ENCODE measurements around the gene NIPA2.

Gene NIPA2

DNA sequence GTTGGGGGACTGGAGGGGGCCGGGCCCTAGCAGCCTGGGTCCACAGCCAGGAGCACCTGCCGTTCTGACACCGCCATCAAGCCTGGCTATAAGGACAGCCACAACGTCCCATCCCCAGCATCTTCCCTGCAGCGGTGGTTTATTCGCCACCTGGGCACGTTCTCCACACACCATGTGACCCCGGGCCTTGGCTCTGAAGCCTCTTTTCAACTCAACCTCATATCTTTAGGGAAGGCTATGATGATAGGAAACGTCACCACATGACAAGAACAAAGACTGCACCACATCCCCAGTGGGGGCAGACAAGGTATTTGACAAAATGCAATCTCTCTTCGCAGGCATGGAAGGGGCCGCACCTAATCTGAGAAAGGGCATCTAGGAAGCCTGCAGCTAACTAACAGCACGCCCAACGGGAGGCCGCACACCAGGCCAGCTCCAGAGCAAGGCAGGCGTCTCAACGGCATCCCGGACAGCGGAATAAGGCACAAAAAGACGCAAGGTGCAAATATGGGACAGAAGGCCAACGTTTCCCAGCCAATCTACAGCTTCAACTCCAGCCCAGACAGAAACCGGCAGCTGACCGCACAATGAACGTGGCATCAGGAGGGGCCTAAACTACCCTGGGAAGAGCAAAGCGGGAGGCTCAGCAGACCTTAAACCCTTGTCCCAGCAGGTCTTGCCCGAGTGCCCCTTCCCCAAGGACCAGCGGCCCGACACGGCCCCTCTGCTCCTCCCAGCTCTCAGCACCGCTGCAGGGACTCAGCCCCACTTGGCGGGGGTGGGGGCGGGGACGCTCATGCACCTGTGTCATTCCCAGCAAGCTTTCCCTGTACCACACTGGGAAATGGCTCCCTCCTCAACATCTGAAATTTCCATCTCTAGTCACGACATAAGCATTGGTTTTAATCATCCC lies 41.9 kb downstream of the NIPA2 start:
- DNase-seq: no peak

DNA sequence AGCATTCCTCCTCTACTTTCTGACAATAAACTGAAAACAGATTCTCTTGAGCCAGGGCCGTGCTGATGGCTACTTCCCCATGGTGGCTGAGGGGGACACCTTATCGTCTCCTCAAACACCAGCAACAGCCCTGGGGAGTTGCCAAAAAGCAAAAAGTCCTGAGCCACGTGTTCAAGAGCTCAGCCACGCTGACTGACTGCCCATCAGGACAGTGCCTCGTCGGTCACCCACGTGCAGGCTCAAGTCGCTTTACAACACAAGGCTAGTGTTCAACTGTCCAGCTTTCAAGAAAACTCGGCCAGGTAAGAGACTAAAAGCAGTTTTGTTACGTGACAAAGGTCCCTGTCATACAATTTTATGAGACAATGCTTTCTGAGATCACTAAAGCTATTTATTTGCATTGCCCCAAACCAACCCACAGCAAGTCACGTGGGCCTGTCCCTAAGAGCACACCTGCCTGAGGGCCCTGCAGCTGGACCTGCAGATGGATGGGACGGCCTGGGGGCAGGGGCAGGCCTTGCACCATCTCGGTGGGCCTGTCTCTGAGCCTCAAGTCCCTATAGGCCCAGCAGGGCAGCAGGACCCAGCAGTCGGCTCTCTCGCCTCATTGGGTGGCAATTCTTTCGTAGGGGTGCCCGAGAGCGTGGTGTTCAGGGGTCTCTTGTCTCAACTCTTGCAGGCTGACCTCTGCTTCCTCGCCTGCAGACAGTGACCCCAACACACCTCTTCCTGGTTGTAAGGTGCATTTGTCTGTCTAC lies 42.7 kb downstream of the NIPA2 start:
- DNase-seq: no peak

DNA sequence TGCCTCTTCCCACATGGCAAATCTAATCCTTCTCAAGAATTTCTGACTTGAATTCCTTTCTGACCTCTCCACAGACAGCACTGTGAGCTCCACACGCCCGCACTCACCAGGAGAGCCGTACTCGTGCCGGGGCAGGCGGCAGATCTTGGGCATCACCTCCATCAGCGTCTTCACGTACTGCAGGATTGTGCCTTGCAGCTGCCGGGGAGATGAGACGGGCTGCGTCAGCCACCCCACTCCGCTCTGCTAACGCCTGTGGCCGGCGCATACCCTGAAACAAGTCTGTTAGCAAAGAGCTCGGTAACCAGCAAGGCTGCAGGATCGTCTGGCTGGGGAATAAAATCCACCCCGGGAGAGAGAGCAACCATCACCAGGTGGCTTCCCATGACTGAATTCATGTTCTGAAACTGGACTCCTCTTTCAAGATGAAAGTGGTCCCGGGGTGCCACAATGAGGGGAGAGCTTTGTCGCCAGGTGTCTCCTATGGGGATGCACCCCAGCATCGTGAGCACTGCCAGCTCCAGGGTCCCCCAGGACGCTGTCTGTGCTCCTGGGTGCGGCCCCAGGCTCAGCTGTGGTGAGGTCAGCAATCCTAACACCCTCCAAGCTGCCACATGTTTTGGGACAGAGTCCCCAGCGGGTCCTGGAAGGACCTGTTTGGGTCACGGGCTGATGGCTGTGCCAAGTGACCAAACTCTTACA lies 43.4 kb downstream of the NIPA2 start:
- no peak for DNase-seq

DNA sequence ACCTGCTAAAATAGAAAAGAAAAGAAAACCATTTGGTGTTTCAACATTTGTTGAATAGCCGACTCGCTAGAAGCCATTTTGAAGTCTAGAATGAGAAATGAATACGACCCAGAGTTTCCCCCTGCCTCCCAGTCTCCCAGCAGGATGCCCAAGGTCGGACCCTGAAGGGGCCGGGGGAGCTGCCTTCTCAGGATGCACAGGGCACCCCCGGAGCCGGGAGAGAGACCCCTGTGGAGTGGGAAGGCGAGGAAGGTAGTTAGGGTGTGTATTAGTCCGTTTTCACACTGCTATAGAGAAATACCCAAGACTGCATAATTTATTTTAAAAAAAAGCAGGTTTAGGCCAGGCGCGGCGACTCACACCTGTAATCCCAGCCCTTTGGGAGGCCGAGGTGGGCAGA lies 44.7 kb downstream of the NIPA2 start:
- no peak for DNase-seq

DNA sequence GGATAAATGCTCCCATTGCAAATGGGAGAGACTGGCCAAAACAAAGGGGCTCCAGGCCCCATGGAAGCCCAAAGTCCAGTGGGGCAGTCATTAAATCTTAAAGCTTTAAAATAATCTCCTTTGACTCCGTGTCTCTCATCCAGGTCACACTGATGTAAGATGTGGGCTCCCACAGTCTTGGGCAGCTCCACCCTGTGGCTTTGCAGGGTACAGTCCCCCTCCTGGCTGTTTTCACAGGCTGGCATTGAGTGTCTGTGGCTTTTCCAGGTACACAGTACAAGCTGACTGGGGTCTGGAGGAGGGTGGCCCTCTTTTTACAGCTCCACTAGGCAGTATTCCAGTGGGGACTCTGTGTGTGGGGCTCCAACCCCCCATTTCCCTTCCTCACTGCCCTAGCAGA lies 45.9 kb downstream of the NIPA2 start:
- DNase-seq: no peak

DNA sequence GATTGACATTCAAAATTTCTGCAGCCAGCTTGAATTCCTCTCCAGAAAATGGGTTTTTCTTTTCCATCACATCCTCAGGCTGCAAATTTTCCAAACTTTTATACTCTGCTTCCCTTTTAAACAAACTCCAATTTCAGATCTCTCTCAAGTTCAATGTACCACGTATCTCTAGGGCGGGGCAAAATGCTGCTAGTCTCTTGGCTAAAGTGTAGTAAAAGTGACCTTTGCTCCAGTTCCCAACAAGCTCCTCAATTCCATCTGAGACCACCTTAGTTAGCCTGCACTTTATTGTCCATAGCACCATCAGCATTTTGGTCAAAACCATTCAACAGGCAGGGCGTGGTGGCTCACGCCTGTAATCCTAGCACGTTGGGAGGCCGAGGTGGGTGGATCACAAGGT lies 46.7 kb downstream of the NIPA2 start:
- DNase-seq: no peak

DNA sequence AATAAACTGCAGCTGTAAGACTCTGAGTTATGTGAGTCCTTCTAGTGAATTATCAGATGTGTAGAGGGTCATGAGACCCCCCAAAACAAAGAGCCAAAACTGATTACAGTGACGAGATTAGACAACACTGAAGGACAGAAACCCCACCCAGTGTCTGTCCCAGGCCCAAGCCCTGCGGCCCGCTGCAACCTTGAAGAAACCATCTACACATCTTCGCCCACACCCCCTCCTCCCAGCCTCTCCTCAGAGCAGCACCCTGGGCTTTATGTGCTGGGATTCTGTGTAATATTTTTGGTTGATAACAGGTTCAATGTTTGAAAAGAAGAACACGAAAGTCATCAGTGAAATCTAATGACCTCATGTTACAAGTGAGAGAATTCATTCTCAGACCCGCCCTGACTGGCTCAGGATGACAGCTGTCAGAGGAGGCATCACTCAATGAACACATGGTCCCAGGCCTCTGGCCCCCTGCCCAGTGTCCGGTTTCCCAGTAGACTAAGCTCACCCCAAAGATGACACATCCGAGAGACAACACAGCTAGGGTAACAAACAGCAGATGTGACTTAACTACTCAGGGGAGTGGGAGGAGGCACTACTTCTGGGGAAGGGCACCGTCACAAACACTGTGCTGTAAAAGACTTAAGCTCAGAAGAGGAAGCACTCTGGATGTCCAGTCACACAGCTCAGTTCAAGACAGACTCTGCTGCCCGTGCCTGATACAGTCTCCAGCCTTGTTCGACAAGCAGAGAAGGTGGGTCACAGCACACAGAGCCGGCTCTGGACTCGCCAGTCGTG lies 48.9 kb downstream of the NIPA2 start:
- no peak for DNase-seq

DNA sequence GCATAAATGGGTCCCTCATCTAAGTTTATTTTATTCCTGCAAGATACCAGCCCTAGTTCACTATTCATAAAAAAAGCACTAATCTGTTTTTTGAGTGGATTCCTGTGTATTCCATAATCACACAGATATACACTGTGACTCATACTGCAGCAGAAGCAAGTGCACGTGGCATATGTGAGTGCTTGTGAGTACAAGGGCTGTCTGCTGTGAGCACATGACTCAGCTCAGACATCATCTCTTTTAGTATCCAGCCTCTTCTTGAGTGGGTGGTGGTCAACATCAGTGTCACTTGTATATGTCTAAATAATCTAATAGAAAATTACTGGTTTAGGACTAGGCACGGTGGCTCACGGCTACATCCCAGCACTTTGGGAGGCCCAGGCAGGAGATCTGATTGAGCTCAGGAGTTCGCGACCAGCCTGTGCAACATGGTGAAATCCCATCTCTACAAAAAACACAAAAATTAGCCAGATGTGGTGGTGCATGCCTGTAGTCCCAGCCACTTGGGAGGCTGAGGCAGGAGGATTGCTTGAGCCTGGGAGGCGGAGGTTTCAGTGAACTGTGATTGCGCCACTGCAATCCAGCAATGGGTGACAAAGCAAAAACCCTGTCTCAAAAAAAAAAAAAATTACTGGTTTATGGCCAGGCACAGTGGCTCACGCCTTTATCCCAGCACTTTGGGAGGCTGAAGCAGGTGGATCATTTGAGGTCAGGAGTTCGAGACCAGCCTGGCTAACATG lies 49.8 kb downstream of the NIPA2 start:
- no peak for DNase-seq

DNA sequence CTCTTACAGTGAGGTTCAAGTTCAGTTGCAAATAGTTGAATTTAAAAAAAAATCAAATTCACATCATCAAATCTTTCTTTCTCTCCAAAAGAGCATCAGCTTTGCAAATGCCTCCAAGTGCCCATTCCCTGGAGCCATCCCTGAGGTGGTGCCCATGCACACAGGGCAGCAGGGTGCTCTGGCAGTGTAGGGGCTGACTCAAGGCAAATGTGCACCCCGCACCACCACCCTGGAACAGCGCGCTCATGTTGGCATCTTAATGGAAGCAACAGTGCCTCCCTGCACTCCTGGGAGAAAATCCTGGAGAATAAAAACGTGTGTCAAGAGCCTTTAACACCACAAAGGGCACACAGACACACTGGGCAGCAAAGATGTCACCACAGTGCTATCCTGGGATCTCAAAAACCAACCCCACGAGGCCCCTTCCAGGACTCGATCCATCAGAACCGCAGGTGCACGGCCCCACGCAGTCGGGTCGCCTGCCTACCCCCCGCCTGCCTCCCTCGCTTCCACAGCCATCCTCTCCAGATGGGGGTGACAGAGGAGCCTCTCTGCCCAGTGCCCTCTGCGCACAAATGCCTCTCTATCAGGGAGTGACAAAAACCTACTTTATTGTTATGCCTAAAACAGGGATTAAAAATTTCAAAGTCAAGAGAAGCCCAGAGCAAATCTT lies 50.8 kb downstream of the NIPA2 start:
- no peak for DNase-seq

DNA sequence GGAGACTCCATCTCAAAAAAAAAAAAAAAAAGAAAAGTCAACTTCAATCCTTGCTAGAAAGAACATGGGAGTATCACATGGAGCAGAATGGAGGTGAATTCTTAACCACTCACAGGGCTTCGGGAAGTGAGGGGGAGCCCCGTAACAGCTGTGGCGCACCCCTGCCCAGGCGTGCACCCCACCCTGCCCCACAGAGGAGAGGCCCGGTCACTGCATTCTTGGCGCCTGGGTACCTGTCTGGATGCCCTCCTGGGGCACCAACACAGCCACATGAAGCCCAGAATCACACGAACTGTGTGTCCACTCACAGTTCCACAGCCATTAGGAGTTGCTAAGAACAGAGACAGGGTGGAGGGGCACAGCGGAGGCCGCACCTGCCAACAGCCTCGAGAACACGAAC lies 51.8 kb downstream of the NIPA2 start:
- no peak for DNase-seq

DNA sequence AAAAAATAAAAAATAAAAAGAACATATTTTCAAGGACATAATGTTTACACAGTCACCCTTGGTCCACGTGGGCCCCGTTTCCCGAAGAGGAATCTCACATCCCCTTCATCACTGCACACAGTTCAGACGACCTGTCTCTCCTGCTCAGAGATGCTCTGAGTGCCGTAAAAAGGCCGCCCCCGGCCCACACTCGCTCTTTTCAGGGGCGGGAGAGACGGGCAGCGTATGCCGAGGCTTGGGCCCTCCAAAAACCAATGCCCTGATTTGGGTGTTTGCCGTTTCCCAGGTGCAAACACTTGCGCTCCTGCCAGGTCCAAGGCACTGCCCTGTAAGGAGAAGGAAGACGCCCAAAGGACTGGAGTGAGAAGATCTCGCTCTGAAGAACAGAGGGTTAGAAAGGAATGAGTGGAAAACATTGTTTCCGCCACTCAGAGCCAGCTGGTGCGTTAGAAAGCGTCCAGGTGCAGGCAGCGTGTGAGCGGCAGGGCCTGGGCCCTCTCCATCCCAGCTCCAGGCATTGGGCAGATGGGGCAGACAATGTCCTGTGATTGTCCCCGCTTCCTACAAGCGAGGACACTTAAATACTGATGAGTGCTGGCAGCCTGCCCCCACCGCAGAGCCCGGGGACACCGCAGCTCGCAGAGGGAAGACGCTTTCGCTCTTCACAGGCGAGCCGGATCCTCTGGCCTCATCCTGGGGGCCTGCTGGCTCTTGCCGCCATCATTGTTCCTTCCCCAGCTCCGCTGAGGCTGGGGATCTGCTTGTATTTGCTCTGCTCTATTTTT lies 53.2 kb downstream of the NIPA2 start:
- no peak for DNase-seq

DNA sequence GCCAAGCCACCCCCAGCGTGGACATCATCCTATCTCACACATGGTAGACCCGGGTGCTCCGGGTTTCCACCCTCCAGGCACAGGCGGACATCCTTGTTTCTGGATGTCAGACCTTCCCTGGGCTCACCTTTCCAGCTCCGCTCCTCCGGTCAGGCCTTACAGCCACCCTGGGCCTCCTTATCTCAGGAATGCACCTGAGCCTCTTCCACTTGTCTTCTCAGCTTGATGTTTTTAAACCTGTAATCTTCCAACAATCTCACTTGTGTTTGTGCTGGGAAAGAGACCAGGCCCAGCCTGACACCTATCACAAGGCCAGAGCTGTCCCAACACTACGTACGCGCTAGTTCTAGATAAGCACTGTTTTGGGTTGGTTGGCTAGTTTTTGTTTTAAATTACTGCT lies 53.9 kb downstream of the NIPA2 start:
- no peak for DNase-seq

DNA sequence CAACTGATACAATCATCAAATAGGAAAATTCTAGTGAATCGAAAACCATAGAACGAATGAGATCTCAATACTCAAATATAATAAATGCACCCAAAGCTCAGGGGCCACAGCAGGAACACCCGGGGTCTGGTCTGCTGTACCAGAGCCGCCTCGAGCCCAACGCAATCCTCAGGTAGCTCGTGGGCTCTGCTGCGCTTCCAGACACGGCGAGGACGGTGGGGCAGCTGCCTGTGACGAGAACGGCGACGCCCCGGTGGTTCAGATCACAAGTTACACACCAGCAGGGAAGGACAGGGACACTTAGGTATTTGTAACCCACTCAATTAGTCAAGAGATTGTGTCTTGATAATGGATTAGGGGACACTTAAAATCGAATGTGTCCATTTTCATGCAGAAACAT lies 54.6 kb downstream of the NIPA2 start:
- DNase-seq: no peak

DNA sequence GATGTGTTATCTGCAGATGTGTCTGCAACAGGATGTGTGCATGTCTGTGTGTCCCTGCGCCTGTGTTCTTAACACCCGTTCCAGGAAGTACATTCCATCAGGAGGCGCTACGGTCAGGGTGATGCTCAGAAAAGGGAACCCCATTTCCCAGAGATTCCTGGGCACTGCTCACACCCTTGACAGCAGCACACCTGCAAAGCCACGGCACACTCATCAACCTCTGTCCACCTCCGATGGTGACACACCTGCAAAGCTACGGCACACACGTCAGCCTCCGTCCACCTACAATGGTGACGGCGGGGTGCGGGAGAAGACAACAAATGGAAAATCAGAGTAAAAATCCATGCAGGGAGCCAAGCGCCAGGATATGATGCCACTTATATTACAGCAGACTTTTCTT lies 55.4 kb downstream of the NIPA2 start:
- no peak for DNase-seq

DNA sequence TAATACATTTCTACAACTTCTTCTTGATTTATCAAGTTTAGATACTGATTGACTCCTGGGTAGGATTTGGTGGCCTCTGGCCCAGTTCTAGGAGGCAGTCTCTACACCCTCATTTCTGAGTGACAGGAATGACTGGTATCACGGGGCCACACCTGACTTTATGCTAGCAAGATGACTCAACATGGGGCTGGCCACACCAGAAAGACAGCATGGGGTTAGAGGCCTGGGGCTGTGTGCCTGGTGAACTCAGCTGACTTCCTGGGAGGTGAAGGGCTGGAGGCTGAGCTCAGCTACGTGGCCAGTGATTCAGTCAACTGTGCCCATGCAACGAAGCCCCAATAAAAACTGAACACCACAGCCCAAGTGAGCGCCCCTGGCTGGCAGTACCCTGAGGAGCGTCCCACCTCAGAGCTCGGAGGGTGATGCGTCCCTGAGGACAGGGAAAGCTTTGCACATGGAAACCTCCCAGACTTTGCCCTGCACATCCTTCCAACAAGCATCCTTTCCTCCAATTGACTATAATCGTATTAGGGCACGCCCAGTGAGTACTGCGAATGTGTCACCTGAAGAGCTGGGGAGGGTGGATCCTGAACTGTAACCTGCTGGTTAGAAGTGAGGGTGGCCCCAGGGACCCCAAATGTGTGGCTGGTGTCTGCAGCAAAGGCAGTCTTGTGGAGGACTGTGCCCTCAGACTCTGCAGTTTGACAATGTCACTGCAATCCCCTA lies 57.2 kb downstream of the NIPA2 start:
- DNase-seq: no peak

DNA sequence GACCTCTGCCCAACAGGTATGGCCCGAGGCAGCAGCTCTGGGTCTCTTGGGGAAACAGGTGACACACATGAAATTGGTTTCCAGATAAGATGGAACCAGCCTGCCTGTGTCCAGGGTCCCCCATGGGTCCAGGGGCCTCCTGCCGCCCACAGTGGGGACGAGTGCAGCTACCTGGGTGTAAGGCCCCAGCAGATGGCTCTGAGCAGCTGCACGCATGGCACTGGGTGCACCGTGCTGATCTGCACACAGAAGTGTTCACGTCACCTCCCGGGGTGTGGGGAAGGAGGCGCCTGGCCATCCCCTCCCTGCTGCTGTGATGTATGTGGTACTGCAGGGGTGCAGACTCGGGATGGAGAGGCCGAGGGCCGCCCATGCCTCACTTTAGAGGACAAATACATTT lies 63.6 kb downstream of the NIPA2 start:
- no peak for DNase-seq

DNA sequence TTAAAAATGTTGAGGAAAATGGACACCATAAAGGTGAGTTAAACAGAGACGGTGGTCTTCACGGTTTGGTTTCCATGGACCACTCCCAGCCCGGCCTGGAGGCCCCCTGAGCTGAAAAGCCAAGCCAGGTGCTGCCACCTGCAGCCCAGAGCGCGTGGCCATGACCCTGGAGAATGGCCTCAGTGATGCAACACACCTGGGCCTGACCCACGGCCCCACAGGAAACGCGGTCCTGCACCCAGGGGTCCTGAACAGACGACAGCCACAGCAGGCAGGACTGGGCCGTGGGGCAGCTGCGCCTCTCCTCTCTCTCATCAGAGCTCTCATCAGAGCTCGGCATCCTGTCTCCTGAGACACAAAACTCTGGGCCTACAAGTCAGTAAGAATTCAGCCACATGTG lies 64.1 kb downstream of the NIPA2 start:
- DNase-seq: no peak

DNA sequence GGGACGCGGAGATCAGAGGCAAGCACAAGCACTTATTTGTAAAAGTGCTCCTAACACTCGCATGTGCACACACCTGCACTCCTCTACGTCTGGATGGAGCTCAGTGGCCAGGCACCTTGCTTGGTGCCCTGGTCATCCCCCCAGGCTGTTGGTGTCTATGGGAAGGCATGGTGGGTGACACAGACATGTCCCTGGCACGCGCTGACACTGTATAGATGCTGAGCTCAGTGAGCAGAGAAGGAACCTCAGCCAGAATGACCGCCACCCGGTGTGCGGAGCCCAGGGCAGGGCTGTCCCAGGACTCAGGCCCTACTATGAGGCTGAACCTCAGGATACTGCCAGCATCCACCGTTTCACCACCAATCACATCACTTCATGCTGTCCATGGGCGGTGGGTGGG lies 64.5 kb downstream of the NIPA2 start:
- DNase-seq: no peak

DNA sequence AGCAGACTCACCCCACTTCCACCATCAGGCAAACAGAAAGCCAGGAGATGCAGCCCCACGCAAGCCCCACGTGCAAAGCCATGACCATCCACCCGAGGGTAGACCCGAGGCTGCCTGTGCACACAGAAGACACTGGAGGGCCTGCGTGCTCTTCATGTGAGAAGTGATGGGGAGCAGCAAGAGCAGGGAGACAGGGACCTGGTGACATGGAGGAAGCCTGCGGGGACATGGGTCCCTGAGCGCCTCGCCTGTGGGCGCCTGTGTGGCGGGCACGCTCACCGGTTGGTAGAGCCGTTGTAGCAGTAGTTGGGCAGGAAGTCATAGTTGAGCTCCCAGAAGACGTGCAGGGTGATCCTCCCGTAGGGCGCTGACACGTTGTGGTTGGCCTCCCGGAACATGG lies 65.0 kb downstream of the NIPA2 start:
- no peak for DNase-seq

DNA sequence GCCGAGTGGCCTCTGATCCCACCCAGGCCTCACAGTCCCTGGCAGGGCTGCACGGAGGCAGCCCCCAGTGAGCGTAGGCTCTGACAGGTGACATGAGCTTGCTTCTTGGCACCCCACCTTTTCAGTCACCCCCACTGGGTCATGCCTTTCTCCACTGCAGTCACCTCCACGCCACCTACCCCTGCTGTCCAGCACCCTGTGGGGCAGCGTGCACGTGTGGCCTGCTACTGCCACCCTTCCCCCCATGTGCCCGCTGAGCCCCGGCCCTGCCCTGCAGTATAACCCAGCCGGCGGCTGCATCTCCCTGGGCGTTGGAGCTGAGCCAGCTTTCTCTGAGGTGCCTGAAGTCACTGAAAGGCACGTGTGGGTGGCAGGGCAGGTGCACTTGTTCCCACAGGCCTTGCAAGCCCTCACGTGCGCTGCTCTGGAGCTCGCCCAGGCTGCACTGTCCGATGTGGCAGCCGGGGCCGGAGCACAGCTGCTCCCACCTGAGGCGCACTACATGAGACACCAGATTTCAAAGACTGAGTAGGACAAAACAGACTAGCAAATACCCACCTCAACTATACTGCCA lies 65.6 kb downstream of the NIPA2 start:
- no peak for DNase-seq
